CD4-positive, alpha-beta T cell treated with Interferon alpha-2 for 1 hour (primary cell): Measurements from ENCODE around the gene PLEK.
"Not testable (repeated sequence)": the region's sequence is repeated elsewhere in the genome, so short reads cannot be mapped to it uniquely, and the experiment has no call there.

Source experiments
- DNase-seq, 2 donors: peaks; one replicate each; pipeline ENCODE4 v3.0.0-alpha.2; 2020 to 2022

The PLEK gene, protein sequence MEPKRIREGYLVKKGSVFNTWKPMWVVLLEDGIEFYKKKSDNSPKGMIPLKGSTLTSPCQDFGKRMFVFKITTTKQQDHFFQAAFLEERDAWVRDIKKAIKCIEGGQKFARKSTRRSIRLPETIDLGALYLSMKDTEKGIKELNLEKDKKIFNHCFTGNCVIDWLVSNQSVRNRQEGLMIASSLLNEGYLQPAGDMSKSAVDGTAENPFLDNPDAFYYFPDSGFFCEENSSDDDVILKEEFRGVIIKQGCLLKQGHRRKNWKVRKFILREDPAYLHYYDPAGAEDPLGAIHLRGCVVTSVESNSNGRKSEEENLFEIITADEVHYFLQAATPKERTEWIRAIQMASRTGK

GRCh38 chr2:68365087-68365486 is at the start of gene PLEK:
Gene PLEK, plus strand, starts transcription at chr2:68365282. Its CDS starts 70 bp downstream, at chr2:68365352.
- DNase-seq, result peak; percentile 65 to 82

DNA sequence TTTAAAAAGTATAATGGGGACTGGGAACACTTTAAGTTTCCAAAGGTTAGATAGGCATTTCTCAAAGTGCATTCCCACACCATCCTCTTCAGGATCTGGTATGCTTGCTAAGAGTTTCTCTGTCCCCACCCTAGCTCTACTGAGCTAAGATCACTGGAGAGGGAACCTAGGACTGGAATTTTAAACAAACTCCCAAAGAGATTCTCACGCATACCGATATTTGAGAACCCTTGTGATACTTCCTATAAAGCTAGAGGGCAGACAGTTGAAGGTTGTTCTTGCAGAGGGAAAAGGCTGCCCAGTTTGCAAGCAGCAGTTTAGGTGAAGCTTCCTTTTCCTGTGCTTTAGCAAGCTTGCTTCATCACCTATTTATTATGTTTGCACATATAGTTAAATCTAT is 49.0 kb upstream of the PLEK start:
- DNase-seq, result no peak

- DNase-seq, result no peak
These were observed 46.8 kb upstream of the PLEK start for GRCh38 chr2:68317971-68318913.

DNA sequence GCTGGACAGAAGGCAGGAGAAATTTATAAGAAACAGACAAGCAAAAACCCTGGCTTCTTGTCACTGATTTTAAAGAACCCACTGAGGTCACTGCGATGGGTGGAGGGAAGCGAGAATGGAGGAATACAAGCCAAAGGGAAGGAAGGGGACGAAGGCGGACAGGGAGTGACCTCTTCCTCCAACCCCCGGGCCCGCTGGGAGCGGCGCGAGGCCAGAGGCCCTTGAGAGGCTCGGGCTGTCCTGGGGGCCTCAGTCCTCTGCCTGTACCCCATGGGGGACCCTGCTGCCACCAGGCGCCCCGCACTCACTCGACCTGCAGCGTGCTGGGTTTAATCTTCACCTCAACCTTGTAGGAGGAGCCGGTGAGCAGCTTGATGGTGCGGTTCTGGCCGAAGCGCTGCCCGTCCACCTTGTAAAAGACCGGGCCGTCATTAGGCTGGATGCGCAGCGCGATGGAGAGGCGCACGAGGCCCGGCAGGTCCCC is 46.1 kb upstream of the PLEK start:
- DNase-seq, result no peak

GRCh38 chr2:68319398-68320117 is 45.5 kb upstream of the PLEK start, which contains the start of gene CNRIP1:
Gene CNRIP1, minus strand, starts transcription at chr2:68319949. Its CDS starts 549 bp downstream, at chr2:68319400.
- no peak for DNase-seq

- DNase-seq, result no peak
These were observed 44.9 kb upstream of the PLEK start for GRCh38 chr2:68320118-68320641.

- DNase-seq, result no peak
These were observed 40.0 kb upstream of the PLEK start for GRCh38 chr2:68325056-68325455.

- no peak for DNase-seq
These were observed 36.2 kb upstream of the PLEK start for GRCh38 chr2:68328901-68329300.

DNA sequence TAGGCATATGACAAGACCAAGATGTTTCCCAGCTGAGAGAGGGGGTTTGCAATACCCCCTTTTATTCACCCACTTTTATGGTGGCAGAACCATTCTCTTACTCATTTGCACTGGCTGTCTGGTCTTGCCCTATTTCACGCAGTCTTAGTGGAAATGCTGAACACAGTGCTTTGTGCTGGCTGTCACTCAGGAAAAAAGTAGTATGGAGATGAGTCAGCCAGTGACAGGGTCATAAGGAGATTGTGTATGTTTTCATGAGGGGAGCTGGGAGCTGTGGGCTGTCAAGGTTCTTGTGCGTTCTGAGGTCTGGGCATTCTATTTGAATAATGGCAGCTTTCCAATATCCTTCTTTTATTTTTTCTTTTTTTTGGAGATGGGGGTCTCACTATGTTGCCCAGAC is 34.4 kb upstream of the PLEK start:
- DNase-seq, result no peak

DNA sequence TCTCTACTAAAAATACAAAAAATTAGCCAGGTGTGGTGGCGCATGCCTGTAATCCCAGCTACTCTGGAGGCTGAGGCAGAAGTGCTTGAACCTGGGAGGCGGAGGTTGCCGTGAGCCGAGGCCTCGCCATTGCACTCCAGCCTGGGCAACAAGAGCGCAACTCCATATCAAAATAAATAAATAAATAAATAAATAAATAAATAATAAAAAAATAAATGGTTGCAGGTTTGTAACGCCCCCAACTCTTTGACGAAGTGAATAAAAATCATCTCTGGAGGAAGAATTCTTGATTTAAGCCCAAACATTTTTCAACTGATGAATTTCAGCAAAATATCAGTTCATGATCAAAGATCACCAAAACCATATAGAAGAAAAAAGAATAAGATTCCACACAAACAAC is 32.1 kb upstream of the PLEK start:
- DNase-seq, result no peak

GRCh38 chr2:68333931-68334330 is 31.2 kb upstream of the PLEK start:
- no peak for DNase-seq

GRCh38 chr2:68336192-68336591 is 28.9 kb upstream of the PLEK start:
- no peak for DNase-seq

DNA sequence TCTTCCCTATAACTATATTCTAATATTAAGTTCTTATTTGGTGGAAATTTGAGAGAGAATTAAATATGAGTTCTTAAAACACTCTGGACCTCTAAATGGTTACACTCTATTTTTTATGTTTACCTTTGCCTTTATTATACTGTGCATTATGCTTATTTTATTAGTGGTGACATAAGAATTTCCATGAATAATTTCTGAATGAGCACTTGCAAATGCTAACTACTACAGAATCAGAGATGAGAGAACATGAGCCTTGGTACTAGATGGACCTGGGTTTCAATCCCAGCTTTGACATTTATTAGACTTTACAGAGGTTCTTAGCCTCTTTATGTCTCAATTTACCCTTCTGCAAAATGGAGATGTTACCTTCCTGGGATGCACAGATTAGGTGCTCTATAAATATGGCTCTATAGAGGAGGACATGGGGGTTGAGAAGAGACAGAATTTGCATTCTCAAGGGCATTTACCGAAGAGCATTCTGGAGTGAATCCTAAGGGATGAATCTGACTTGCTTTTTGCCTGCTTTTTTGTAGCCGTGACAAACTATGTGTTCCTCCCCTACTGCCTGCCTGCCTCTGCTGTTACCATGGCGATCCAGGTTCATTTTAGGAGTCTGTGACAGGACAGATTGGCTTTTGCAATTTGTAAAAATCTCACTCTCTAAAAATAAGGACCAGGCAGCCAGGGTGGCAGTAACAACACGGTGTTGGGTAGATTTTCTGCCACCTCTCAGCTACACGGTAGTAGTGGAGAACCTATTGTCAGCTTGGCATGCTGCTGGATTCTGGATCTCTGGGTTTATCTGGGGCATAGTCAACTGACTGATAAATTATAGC is 24.6 kb upstream of the PLEK start:
- no peak for DNase-seq

DNA sequence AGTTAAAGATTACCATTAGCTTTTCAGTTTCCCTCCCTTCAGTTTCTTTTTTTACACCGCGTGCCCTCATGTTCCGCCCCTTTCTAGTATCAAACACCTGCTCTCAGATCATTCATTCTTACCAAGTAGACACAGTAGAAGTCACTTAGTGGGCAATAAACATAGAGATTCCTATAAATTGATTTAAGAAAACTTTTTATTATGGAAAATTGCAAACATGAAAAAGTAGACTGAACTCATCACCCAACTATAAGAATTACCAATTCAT is 24.1 kb upstream of the PLEK start:
- no peak for DNase-seq

DNA sequence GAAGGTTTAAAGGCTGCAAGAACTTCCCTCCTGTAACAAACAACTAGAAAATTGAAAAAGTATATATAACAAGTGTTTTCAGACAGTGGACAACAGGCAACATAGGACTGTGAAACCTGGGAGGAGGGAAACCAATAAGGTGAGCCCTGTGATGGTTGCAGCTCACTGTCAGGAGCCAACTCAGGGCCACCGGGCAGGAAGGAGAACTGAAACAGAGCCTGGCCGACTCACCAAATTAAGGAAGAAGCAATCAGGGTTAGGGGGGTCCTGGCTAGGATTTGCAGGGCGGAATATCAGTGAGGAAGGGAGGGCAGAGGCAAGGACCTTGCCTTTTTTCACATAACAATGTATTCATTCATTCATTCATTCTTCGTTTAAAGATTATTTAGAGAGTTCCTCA is 23.5 kb upstream of the PLEK start:
- no peak for DNase-seq

DNA sequence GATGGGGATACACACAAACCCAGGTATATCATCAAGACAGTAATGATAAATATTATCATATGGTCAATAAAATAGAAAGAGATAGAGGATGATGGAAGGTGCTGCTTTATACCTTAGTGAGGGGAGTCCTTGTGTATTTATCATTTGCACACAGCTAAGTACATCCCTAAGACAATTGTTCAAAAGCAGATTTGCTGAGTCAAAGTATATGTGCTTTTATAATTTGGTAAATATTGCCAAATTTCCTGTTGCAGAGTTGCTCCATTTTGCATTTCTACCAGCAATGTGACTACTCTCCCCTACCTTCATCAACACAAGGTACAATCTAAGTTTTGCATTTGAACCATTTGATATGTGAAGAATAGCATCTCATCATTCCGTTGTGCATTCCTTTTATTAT is 22.6 kb upstream of the PLEK start:
- no peak for DNase-seq

DNA sequence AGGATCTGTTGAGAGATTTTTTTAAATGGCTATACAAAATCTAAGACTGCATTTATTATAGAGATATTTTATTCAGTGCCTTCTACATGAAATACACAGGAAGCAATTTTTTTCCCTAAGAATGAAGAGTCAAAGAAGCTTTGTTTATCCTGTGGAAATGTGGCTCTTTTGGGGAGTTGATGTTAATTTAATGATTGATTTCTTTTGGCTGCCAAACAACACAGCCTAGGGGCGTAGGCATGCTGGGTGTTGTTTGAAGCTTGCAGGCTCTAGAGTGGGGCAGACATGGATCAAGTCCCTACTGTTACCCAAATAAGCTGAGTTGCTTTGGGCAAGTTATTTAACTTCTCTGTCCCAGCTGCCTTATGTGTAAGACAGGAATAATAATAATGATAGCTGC is 21.1 kb upstream of the PLEK start:
- DNase-seq, result no peak

DNA sequence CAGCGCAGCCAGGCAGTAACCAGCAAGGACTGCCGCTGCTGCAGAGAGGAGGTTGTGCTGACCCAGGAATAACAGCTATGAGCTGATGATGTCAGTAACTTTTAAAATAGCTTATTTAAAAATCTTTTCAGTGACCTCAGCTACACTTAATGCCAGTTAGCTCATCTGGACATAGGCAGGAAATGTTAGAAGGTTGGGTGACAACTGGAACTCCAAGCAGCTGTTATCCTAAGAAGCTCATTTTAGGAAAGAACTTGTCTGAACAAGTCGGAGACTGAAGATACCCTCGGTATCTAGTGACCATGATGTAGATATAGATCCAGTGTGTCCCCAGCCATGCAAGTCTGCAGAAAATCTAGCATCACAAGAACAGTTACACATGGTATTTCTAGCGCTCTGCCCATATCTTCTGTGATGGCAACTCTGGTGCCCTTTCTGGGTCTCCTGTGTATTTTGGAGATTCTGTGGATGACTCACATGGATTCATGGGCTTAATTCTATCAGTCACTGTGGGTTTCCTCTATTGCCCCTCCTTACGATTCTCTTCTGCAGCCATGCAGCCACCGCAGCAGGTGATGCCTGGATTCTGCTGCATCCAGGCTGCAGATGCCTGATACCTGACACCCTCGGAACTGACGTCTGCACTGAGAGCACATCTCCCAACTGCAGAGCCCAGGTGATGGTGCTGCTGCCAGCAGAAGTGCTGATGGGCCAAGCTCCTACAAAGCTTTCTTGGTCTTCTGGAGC is 19.8 kb upstream of the PLEK start:
- no peak for DNase-seq

GRCh38 chr2:68349091-68349490 is 16.0 kb upstream of the PLEK start:
- DNase-seq, result not testable (repeated sequence)

DNA sequence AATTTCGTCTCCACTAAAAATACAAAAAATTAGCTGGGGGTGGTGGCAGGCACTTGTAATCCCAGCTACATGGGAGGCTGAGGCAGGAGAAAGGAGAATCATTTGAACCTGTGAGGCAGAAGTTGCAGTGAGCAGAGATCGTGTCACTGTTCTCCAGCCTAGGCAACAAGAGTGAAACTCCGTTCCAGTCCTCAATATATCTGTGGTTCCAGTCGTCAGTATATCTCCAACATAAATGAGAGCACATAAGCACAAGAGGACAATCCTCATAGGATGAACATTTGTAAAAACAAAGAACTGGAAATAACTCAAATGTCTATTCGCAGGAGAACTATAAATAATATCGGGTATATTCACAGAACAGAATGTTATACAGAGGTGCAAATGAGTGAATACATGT is 13.1 kb upstream of the PLEK start:
- no peak for DNase-seq

DNA sequence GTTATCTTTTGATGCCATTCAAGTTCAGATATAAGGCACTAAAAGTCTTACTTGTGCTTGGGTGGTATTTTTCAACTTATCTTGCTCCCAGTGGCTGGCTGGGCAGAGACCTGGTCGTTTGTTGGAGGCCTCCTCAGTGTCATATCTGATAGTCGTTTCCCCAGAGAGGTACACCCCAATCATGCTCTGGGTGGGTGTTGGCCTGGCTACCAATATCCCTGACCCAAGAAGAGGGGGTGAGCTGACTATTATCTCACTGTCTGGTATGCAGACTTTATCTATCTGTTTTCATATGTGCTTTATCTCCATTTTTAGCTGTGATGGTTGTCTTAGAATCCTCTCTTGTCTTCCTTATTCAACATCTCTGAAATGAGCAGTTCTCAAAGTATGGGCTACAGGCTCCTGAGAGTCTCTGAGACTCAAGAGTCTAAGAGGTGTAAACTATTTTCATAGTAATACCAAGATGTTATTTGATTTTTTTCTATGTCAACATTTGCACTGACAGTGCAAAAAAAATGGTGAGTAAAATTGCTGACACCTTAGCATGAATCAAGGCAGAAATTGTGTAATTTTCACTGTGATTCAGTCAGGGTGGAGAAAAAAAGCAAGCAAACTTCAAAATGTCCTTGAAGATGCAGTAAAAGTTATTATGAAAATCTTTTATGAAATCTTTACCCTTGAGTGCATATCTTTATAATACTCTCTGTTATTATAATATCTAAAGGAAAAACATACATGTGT is 12.3 kb upstream of the PLEK start:
- no peak for DNase-seq
